H9 (cell line): ENCODE measurements around the gene RAET1L. TPM values are rescaled to one million over a fixed set of nuclear protein-coding genes. Genes with fewer than 3 reads are reported as not detected.
A peak's percentile ranks its signal among the peaks of the same experiment; 100 is the strongest.

Source experiments
- DNase-seq: peaks from one replicate; pipeline ENCODE4 v3.0.0-alpha.2; 2017
- H2AFZ ChIP-seq: one replicate; pipeline ENCODE4 v1.6.1; 2013; ENCODE audit warnings: mild to moderate bottlenecking, low read length, control low read depth, moderate library complexity
- H2AK5ac ChIP-seq: 2 replicates; pipeline ENCODE4 v1.6.1; 2013; ENCODE audit warnings: low read length, control low read depth, mixed read lengths; ENCODE audit not compliant: insufficient read length
- H2BK120ac ChIP-seq: one replicate; pipeline ENCODE4 v1.6.1; 2013; ENCODE audit warnings: low read depth, mild to moderate bottlenecking, low read length, control low read depth, inconsistent platforms; ENCODE audit not compliant: poor library complexity, severe bottlenecking
- H2BK12ac ChIP-seq: 2 replicates; pipeline ENCODE4 v1.6.1; 2013; ENCODE audit warnings: low read length, control low read depth, mixed read lengths, low read depth; ENCODE audit not compliant: insufficient read length
- H2BK15ac ChIP-seq: 2 replicates; pipeline ENCODE4 v1.6.1; 2013; ENCODE audit warnings: low read depth, low read length, control low read depth
- H2BK20ac ChIP-seq: one replicate; pipeline ENCODE4 v1.6.1; 2013; ENCODE audit warnings: low read depth, mild to moderate bottlenecking, low read length, control low read depth, inconsistent platforms; ENCODE audit not compliant: poor library complexity, severe bottlenecking
- H2BK5ac ChIP-seq: 2 replicates; pipeline ENCODE4 v1.6.1; 2013; ENCODE audit warnings: low read length, control low read depth, mixed read lengths; ENCODE audit not compliant: insufficient read length
- H3K14ac ChIP-seq: 2 replicates; pipeline ENCODE4 v1.6.1; 2013; ENCODE audit warnings: low read length, control low read depth; ENCODE audit not compliant: insufficient read depth
- H3K18ac ChIP-seq: 2 replicates; pipeline ENCODE4 v1.6.1; 2013; ENCODE audit warnings: low read depth, mild to moderate bottlenecking, mixed read lengths, low read length, control low read depth; ENCODE audit not compliant: insufficient read length
- H3K23ac ChIP-seq: 2 replicates; pipeline ENCODE4 v1.6.1; 2013; ENCODE audit warnings: low read length, control low read depth, mixed read lengths, low read depth; ENCODE audit not compliant: insufficient read length
- H3K23me2 ChIP-seq: 2 replicates; pipeline ENCODE4 v1.6.1; 2013; ENCODE audit warnings: low read depth, mild to moderate bottlenecking, mixed read lengths, low read length, control low read depth; ENCODE audit not compliant: insufficient read length, poor library complexity, severe bottlenecking
- H3K27ac ChIP-seq: 2 replicates; pipeline ENCODE4 v1.5.1; 2013; ENCODE audit warnings: low read length, control low read depth, mixed read lengths, low read depth; ENCODE audit not compliant: insufficient read length
- H3K27me3 ChIP-seq: 2 replicates; pipeline ENCODE4 v1.6.1; 2013; ENCODE audit warnings: low read length, control low read depth, inconsistent platforms; ENCODE audit not compliant: insufficient read depth
- H3K4ac ChIP-seq: 2 replicates; pipeline ENCODE4 v1.6.1; 2013; ENCODE audit warnings: low read depth, mild to moderate bottlenecking, control low read depth, inconsistent platforms, low read length, moderate library complexity
- H3K4me1 ChIP-seq: 2 replicates; pipeline ENCODE4 v1.6.1; 2013; ENCODE audit warnings: low read length, control low read depth, inconsistent platforms; ENCODE audit not compliant: insufficient read depth
- H3K4me2 ChIP-seq: 2 replicates; pipeline ENCODE4 v1.6.1; 2013; ENCODE audit warnings: low read length, control low read depth, mixed read lengths; ENCODE audit not compliant: insufficient read length, insufficient read depth
- H3K56ac ChIP-seq: 2 replicates; pipeline ENCODE4 v1.6.1; 2013; ENCODE audit warnings: low read depth, mild to moderate bottlenecking, mixed read lengths, low read length, control low read depth; ENCODE audit not compliant: insufficient read length
- H3K79me1 ChIP-seq: 2 replicates; pipeline ENCODE4 v1.6.1; 2013; ENCODE audit warnings: low read depth, mild to moderate bottlenecking, moderate library complexity, low read length, control low read depth, inconsistent platforms; ENCODE audit not compliant: insufficient read depth, poor library complexity, severe bottlenecking
- H3K79me2 ChIP-seq: 2 replicates; pipeline ENCODE4 v1.6.1; 2013; ENCODE audit warnings: low read length, control low read depth, inconsistent platforms; ENCODE audit not compliant: insufficient read depth
- H3K9ac ChIP-seq: 2 replicates; pipeline ENCODE4 v1.6.1; 2013; ENCODE audit warnings: low read length, control low read depth, mixed read lengths; ENCODE audit not compliant: insufficient read length; ENCODE audit errors: extremely low read depth
- H3K9me3 ChIP-seq: one replicate; pipeline ENCODE4 v1.6.1; 2013; ENCODE audit warnings: low read depth, low read length, inconsistent platforms; ENCODE audit not compliant: control insufficient read depth
- H3T11ph ChIP-seq: one replicate; pipeline ENCODE4 v1.6.1; 2013; ENCODE audit warnings: mild to moderate bottlenecking, low read length, control low read depth, inconsistent platforms
- H4K20me1 ChIP-seq: one replicate; pipeline ENCODE4 v1.6.1; 2013; ENCODE audit not compliant: control insufficient read depth, insufficient read length, insufficient read depth
- H4K5ac ChIP-seq: 2 replicates; pipeline ENCODE4 v1.6.1; 2013; ENCODE audit warnings: low read depth, mild to moderate bottlenecking, mixed read lengths, low read length, control low read depth; ENCODE audit not compliant: insufficient read length
- H4K8ac ChIP-seq: replicated peaks from 2 replicates; pipeline ENCODE4 v1.6.1; 2013; ENCODE audit warnings: low read length, control low read depth, mixed read lengths, low read depth; ENCODE audit not compliant: insufficient read length
- H4K91ac ChIP-seq: 2 replicates; pipeline ENCODE4 v1.6.1; 2013; ENCODE audit warnings: low read depth, mild to moderate bottlenecking, moderate library complexity, mixed read lengths, low read length, control low read depth; ENCODE audit not compliant: insufficient read length
- H3K27ac Mint-ChIP-seq, 3 experiments: 2 replicates in 2 of 3; 3 replicates in 1 of 3; pipeline ENCODE4 v1.8.0; 2020 to 2021; ENCODE audit warnings: mixed read lengths in 3 of 3, mild to moderate bottlenecking in 1 of 3, moderate library complexity in 1 of 3
- H3K27me3 Mint-ChIP-seq: 2 replicates; pipeline ENCODE4 v1.8.0; 2021; ENCODE audit warnings: low read depth, mild to moderate bottlenecking, moderate library complexity, mixed read lengths
- H3K36me3 Mint-ChIP-seq, 3 experiments: 2 replicates in 2 of 3; 3 replicates in 1 of 3; pipeline ENCODE4 v1.8.0; 2020 to 2021; ENCODE audit warnings: low read depth in 3 of 3, mixed read lengths in 3 of 3; ENCODE audit not compliant: insufficient read depth in 1 of 3
- H3K4me1 Mint-ChIP-seq, 2 experiments: 2 replicates each; pipeline ENCODE4 v1.8.0; 2020; ENCODE audit warnings: mixed read lengths in 2 of 2
- H3K4me3 Mint-ChIP-seq, 2 experiments: 2 replicates in 1 of 2; 3 replicates in 1 of 2; pipeline ENCODE4 v1.8.0; 2020 to 2021; ENCODE audit warnings: mild to moderate bottlenecking in 2 of 2, mixed read lengths in 2 of 2, moderate library complexity in 1 of 2
- H3K9me3 Mint-ChIP-seq, 2 experiments: 2 replicates in 1 of 2; 3 replicates in 1 of 2; pipeline ENCODE4 v1.8.0; 2020; ENCODE audit warnings: mild to moderate bottlenecking in 2 of 2, mixed read lengths in 2 of 2, moderate library complexity in 1 of 2
- WGBS: extraction: QIAGEN DNeasy Blood & Tissue Kit; methylation state at CpG from one replicate; pipeline ENCODE4 v1.1.7; 2013; ENCODE audit warnings: missing lambda C conversion rate, low lambda C conversion rate, mixed read lengths; ENCODE audit not compliant: insufficient read length; ENCODE audit errors: extremely low coverage; 5-methylcytosine and 5-hydroxymethylcytosine counted together
- total RNA-seq: library from RNA; stranded (reverse); gene quantifications from 2 replicates; pipeline ENCODE4 v1.2.1, GENCODE V29; 2021
- TF ChIP-seq, protein P1 (sequence below): fragments of 200-600 bp; sonication (generic); conservative IDR thresholded peaks from 3 replicates; pipeline ENCODE4 v1.8.0; 2021; ENCODE audit warnings: antibody characterized with exemption, mild to moderate bottlenecking

Gene RAET1L
- total RNA-seq, 1 experiment from 2014 or later: not detected

DNA sequence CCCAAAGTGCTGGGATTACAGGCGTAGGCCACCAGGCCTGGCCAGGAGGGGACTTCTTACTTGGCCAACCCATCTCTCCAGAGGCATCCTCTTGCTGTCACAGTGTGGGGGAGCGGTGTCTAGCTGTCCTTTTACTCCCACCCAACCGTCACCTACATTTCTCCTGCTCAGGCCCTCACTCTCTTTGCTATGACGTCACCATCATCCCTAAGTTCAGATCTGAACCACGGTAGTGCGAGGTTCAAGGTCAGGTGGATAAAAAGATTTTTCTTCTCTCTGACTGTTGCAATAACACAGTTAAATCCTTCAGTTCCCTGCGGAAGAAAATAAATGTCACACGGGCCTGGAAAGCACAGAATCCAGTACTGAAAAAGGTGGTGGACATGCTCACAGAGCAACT lies 7.3 kb upstream of the RAET1L start:
- Histone ChIP-seq H3K79me1 (no peaks in the 10 kb centered on the region), H3K4me2 (no peak overlapping the region), H2BK120ac (no peak overlapping the region), H3K79me2 (no peaks in the 10 kb centered on the region), H2BK15ac (no peak overlapping the region), H3K56ac (no peak overlapping the region), H2BK20ac (no peak overlapping the region), H3K9ac (no peak overlapping the region), H3K4ac (no peak overlapping the region), H2AFZ (no peak overlapping the region), H3K14ac (no peak overlapping the region), H3K9me3 (no peaks in the 10 kb centered on the region), H3K27me3 (peaks cover 30% of the 10 kb centered on the region), H4K5ac (no peak overlapping the region), H3K27ac (no peak overlapping the region), H2BK5ac (no peak overlapping the region), H2BK12ac (no peak overlapping the region), H2AK5ac (no peak overlapping the region), H3K4me1 (no peaks in the 10 kb centered on the region), H3K23me2 (peaks cover under 1% of the 10 kb centered on the region), H4K91ac (no peak overlapping the region), H3K18ac (no peak overlapping the region), H3K23ac (no peak overlapping the region), H4K8ac (no peak overlapping the region), H3T11ph (no peak overlapping the region), H4K20me1 (no peaks in the 10 kb centered on the region)
- H3K4me3 Mint-ChIP-seq: no peak overlapping the region
- no peaks in the 10 kb centered on the region; a peak in 1 of 5 replicates for H3K9me3 Mint-ChIP-seq
- peaks cover 75% of the 10 kb centered on the region for H3K27me3 Mint-ChIP-seq
- peaks cover 10 to 15% of the 10 kb centered on the region in 2 experiments for H3K4me1 Mint-ChIP-seq
- no peaks in the 10 kb centered on the region; a peak in 1 of 7 replicates for H3K36me3 Mint-ChIP-seq
- TF ChIP-seq, protein P1, sequence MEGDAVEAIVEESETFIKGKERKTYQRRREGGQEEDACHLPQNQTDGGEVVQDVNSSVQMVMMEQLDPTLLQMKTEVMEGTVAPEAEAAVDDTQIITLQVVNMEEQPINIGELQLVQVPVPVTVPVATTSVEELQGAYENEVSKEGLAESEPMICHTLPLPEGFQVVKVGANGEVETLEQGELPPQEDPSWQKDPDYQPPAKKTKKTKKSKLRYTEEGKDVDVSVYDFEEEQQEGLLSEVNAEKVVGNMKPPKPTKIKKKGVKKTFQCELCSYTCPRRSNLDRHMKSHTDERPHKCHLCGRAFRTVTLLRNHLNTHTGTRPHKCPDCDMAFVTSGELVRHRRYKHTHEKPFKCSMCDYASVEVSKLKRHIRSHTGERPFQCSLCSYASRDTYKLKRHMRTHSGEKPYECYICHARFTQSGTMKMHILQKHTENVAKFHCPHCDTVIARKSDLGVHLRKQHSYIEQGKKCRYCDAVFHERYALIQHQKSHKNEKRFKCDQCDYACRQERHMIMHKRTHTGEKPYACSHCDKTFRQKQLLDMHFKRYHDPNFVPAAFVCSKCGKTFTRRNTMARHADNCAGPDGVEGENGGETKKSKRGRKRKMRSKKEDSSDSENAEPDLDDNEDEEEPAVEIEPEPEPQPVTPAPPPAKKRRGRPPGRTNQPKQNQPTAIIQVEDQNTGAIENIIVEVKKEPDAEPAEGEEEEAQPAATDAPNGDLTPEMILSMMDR: no peak
- no CpG with 5 or more reads among the region's 8 CpGs for WGBS
- peak; percentile 8 for DNase-seq
- H3K27ac Mint-ChIP-seq: peak overlapping the region in 1 of 3 experiments; percentile 85; a peak in 1 of 7 replicates
